ENCODE data around the gene HRAS.
A peak's percentile ranks its signal among the peaks of the same experiment; 100 is the strongest.

Gene HRAS

DNA sequence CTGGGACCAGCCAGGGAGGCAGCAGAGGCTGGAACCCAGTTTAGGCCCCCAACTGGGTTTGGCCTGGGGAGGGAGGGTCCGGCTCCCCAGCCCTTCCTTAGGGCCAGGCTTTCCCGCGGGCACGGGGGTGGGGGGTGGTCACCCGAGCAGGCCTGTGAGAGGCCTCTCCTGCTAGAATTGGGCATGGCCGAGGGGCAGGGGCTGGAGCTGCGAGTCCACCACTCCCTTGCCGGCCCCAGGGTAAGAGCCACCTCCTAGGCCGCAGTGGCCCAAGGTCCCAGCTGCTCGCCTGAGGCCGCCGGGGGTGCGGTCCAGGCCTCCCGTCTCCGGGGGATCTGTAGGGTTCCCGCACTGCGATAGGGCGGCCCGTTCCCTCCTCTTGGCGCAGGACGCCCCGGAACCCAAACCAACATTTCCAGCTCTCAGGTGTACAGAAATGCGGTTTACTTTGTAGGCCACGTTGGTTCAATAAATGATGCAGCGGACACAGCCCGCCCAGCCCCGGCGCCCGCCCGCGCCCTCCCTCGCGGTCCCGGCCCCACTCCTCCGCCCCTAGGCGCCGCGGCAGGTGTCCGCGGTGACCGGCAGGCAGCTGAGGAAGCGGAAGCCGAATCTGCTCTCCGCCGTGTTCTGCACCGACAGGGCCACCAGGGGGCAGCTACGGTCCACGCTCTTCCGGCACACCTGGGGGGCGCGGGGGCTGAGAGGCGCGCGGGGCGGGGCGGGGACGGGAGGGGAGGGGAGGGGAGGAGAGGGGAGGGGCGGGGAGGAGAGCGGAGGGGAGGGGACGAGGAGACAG, 19.3 kb upstream of the HRAS start:
- DNase-seq (ENCODE audit: low read depth, low spot score) = peak; percentile 90

DNA sequence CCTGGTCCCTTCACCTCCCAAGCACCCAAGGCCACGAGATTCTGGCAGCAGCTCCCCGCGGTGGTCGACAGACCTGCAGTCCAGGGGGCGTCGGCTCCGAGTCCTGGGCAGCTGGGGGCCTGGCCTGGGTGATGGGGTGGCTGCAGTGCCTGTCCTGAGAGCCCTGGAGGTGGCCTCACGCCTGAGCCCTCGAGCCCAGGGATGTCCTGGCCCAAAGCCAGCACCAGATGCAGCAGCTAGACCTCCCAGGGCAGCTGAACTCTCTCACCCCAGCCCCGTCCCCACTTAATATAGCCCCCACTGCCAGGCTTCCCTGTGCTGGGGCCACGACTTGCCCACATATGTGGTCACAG, 18.6 kb upstream of the HRAS start:
- DNase-seq (ENCODE audit: low read depth, low spot score) = no peak

DNA sequence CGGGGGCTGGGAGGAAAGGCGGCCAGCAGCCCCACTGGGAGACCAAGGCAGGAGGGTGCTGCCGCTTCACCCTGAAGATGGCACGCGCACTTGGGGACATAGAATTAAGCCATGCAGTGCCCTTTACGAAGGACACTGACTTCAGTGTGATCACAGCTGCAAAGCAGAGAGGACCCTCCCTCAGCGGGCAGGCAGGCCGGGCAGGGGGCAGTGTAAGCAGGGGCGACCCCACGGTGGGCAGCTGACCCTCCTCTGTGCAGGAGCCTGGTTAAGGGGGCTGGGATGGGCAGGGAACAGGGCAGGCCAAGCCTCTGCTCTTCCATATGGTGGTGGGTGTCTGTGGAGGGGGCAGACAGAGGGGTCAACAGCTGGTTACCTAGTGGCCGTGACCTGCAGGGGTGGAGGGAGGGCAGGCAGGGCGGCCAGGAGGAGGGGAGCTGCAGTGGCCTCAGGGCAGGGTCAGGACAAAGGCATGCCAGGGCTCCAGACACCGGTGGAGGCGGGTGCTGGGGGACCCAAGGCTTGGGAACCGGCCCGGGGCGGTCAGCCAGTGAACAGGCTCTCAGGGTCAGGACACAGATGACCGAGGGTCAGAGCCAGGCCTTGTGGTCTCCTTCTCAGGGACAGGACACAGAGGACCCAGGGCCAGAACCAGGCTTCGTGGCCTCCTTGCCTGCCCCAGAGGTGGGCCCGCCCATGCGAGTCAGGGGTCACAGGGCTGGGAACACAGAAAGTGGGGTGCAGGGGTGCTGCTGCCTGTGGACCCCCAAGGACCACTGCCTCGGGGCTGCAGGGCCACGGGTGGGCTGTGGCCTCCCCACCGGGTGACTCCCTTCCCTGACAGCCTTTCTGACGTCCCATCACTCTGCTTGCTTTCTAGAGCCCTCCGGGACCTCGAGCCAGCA, 18.0 kb upstream of the HRAS start:
- peak; percentile 58 for DNase-seq (ENCODE audit: low read depth, low spot score)

- DNase-seq (ENCODE audit: low read depth, low spot score) = no peak
Observed at GRCh38 chr11:551596-551995, 16.2 kb upstream of the HRAS start.

GRCh38 chr11:551131-551530, 15.8 kb upstream of the HRAS start:
- DNase-seq (ENCODE audit: low read depth, low spot score) = no peak

GRCh38 chr11:550746-551085, 15.3 kb upstream of the HRAS start:
- DNase-seq (ENCODE audit: low read depth, low spot score) = no peak

DNA sequence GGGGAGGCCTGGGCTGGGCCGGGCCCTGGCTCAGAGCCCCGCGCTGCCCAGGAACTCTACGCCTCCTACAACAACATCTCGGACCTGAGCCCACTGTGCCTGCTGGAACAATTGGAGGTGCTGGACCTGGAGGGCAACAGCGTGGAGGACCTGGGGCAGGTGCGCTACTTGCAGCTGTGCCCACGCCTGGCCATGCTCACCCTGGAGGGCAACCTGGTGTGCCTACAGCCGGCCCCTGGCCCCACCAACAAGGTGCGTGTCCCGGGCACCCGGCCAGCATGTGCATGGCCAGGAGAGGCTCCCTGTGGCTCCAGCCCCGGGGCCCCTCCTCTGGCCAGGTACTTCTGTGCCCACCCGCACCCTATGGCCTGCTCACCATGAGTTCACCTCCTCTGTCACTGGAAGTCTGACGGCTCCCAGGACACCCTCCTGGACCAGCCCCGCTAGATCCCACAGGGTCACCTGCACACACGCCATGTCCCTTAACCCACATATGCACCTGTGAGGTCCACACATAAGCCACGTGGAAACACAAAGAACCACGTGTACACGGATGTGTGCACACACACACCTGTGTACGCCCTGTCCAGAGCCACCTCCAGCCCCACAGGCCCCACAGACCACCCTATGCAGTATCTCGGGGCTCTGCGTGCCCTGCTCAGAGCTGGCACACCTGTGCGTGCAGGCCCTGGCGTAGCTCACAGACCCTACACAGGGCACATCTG, 14.8 kb upstream of the HRAS start:
- no peak for DNase-seq (ENCODE audit: low read depth, low spot score)

GRCh38 chr11:548700-549603, 13.6 kb upstream of the HRAS start:
- DNase-seq (ENCODE audit: low read depth, low spot score) = no peak

DNA sequence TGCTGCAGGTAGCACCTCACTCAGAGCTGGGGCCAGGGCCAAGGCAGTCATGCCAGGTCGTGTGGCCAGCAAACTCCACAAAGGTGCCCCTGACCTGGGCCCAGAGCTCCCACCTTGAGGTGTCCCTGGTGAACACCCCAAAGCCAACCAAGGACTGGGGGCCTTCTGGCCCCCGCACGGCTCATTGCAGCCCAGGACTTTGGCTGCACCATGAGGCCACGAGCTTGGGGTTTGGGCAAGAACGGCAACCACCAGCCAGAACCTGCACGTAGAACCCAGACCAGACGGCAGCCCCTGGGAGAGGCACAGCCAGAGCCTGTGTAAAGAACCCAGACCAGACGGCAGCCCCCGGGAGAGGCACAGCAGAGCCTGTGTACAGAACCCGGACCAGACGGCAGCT, 9.8 kb upstream of the HRAS start:
- DNase-seq (ENCODE audit: low read depth, low spot score) = no peak

- DNase-seq (ENCODE audit: low read depth, low spot score) = no peak
Observed at GRCh38 chr11:544817-545166, 9.4 kb upstream of the HRAS start.

DNA sequence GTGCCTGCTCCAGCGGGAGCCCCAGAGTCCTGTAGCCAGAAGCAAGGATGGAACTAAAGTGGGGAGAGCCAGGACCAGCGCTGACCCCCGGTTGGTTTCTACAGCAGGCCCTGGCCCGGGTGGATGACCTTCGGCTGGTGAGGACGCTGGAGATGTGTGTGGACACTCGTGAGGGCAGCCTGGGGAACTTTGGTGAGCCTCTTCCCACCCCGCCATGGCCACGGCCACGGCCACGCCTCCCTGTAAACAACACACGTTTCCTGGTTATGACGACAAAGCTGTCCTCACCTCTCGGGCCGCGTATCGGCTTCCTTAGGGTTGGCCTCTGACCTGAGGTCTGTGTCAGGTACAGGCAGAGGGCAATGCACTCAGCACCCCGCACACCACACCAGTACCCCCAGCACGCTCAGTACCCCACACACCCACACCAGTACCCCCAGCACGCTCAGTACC, 6.1 kb upstream of the HRAS start:
- no peak for DNase-seq (ENCODE audit: low read depth, low spot score)

DNA sequence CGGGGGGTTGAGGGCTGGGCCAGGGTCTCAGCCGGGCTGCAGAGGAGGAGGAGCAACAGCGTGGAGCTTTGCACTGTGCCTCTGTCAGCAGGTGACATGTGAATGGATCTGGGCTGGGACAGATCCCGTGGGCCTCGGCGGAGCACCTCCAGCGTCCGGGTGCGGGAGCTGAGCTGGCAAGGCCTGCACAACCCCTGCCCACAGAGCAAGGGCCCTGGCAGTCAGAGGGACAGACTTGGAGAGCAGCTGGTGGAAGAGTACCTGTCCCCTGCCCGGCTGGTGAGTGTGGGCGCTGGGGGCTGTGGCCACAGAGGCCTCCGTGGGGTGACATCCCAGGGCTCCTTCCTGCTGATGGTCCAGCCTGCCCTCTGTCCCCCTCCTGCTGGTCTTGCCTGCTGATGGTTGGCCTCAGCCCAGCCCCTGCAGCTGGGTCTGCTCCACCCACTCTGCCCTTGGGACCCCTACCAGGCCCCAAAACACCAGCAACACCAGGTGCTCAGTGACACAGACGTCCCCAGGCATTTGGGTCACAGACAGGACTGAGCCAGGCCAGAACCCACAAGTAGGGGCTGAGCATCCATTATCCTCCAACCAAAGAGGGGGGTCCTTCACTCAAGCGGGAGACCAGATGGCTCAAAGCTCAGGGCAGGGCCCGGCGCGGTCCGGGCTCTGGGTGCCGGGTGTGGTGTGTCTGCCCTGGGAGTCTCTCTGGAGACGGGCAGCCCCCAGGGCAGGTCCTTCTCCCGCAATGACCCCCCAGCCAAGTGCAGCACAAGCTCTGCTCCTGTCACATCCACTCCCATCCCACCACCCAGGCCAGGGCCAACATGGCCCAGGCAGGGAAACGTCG, 5.4 kb upstream of the HRAS start:
- DNase-seq (ENCODE audit: low read depth, low spot score) = no peak

DNA sequence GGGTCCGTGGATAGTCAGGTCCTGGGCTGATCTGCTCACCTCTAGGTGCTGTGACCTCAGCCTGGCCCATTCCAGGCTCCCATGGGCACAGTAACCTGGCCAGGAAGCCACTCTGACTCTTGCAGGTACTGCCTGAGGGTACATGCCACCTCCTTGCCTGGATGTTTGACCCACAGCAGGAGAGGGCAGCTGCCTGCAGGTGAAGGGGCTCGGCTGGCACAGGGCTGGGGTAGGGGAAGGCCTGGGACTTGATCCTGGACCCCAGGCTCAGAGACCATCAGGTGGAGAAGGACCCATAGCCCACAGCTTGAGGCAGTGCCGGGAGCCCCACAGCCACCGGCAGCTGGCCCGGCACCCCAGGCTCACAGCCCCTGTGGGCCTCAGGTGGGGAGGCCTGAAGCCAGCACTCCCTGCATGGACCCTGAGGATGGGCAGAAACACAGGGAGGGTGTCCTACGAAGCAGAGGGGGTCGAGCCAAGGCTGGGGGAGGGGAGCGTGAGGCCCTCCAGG, 4.7 kb upstream of the HRAS start:
- DNase-seq (ENCODE audit: low read depth, low spot score) = no peak

DNA sequence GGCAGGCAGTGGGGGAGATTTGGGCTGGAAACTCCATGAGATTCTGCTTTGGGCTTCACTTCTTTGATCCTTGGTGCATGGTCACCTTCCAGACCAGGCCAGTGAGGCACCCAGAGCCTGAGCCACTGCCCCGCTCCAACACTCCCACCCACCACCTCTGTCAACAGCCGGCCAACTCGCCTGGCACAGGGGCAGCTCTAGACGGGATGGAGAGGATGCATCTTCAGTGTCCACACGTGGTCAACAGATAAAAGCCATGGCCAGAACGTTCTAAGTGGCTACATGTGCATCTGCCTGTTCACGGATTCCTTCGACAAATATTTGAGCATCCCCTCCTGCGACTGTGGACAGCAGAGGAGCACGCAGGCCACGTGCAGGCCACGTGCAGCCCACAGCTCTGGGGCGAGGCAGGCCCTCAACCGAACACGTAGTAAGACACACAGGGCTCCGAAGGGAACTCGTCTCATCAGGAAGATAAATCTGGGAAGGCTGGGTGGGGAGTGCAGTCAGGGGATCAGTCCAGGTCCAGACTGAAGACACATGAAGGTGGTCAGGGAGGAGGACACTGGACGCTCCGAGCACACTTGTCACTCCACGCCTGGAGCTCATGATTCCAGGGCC, 3.2 kb upstream of the HRAS start:
- no peak for DNase-seq (ENCODE audit: low read depth, low spot score)

DNA sequence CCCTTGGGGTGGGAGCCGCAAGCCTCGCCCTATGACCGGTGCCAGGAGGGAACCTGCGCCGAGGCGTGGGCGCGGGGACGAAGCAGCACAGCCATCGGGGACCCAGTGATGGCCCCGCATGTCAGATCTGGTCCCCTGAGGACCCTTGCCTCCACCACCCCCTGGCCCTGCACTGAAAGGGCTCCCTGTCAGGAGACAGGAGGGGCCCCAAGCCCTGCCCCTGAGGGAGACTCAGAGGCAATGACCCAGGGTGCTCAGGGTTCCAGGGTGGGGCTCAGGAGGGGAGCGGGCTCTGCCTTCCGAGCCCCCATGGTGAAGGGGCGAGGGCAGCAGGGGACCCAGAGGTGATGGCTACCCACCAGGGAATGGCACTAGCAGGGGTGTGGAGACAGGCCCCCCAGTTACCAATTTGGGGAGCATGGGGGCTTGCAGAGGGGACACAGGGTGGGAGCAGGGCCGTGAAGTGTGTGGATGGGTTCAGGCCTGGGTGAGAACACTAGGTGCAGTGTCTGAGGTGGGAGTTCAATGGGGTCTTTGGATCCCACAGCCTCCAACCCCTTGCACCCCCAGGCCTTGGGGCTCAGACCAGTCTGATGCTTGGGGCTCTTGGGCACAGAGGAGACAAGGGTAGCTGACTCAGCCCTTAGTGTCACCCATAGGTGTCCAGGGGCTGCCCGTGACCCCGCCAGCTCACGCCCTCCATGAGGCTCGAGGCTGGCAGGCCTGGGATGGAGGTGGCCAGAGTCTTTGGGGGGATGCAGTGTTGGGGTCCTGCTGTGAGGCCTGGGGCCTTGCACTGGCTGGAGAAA, 2.5 kb upstream of the HRAS start:
- DNase-seq (ENCODE audit: low read depth, low spot score) = no peak

- DNase-seq (ENCODE audit: low read depth, low spot score) = peak; percentile 90
Observed at GRCh38 chr11:536841-537621, 1.7 kb upstream of the HRAS start, which contains the start of gene LRRC56. Gene LRRC56 (plus strand): TSS chr11:537527. CDS start chr11:540685, 3,158 bp downstream.

- no peak for DNase-seq (ENCODE audit: low read depth, low spot score)
Observed at GRCh38 chr11:535210-535518, 212 bp downstream of the HRAS start.

Data from ELF-1 (cell line).